HCT116 (cell line): ENCODE measurements around the gene TCTA. TPM values are rescaled to one million over a fixed set of nuclear protein-coding genes. Genes with fewer than 3 reads are reported as not detected.

Experiments
- ATAC-seq: fragments of 200-7000 bp; cut with Tn5 transposase; 2 replicates; pipeline ENCODE4 v1.9.1; 2020; ENCODE audit warnings: mild to moderate bottlenecking, moderate library complexity
- BruUV-seq: library from RNA; stranded (reverse); fragments of 400-500 nt; replicated peaks from 2 replicates; lab custom pipeline; 2021; lab: Mats Ljungman, UMichigan
- CTCF ChIA-PET: fragments of 300-600 bp; sonication (Branson Sonifier 250); formaldehyde crosslinking; loops from one replicate; lab custom pipeline; 2021; ENCODE audit warnings: antibody characterized with exemption; lab: Charles Lee
- POLR2A ChIA-PET: fragments of 300-600, 350-600 bp; sonication (Branson Sonifier 250); formaldehyde crosslinking; loops from one replicate; lab custom pipeline; 2021; ENCODE audit warnings: antibody characterized with exemption; lab: Charles Lee
- RAD21 ChIA-PET, 2 experiments: fragments of 300-600 bp; sonication (Branson Sonifier 250); formaldehyde crosslinking; loops; one replicate each; lab custom pipeline; 2023; ENCODE audit warnings: low total read pairs in 2 of 2; ENCODE audit not compliant: uncharacterized antibody in 2 of 2, unreplicated experiment in 2 of 2, low non-redundant PET in 1 of 2; lab: Charles Lee
- DNase-seq: peaks from one replicate; pipeline ENCODE4 v3.0.0-alpha.2; 2010; ENCODE audit warnings: low read depth, low spot score
- H2AFZ ChIP-seq: fragments of 200-600 bp; shearing (Covaris generic), sonication (generic); 2 replicates; pipeline ENCODE4 v1.6.1; 2017; ENCODE audit warnings: low read depth, mixed run types, mixed read lengths, antibody characterized with exemption, low read length; ENCODE audit not compliant: poor library complexity, severe bottlenecking
- H3K27ac ChIP-seq: 2 replicates; pipeline ENCODE4 v1.5.1; 2012; ENCODE audit warnings: low read depth, low read length
- H3K27me3 ChIP-seq: fragments of 200-600 bp; sonication (generic); 2 replicates; pipeline ENCODE4 v1.6.1; 2016; ENCODE audit warnings: mixed run types, low read length, mixed read lengths; ENCODE audit not compliant: insufficient read depth
- H3K36me3 ChIP-seq, 2 experiments: fragments of 200-500 bp in 1 of 2; fragments of 200-600 bp in 1 of 2; sonication (Bioruptor generic) in 1 of 2; sonication (generic) in 1 of 2; 2 replicates each; pipeline versions ENCODE4 v1.5.1 to v1.6.1; 2014 to 2016; ENCODE audit warnings: low read length in 2 of 2, inconsistent platforms in 1 of 2, mixed read lengths in 1 of 2, mixed run types in 1 of 2; ENCODE audit not compliant: insufficient read depth in 2 of 2, control insufficient read depth in 1 of 2
- H3K4me1 ChIP-seq, 2 experiments: fragments of 200-600 bp in 1 of 2; sonication (generic) in 1 of 2; 2 replicates each; pipeline versions ENCODE4 v1.5.1 to v1.6.1; 2012 to 2017; ENCODE audit warnings: low read length in 2 of 2, inconsistent platforms in 1 of 2, mild to moderate bottlenecking in 1 of 2, mixed read lengths in 1 of 2, mixed run types in 1 of 2, moderate library complexity in 1 of 2; ENCODE audit not compliant: insufficient read depth in 2 of 2, control insufficient read depth in 1 of 2
- H3K4me2 ChIP-seq: fragments of 200-600 bp; sonication (generic); 2 replicates; pipeline ENCODE4 v1.6.1; 2017; ENCODE audit warnings: mixed run types, low read length, mixed read lengths
- H3K4me3 ChIP-seq, 2 experiments: fragments of 200-600 bp in 1 of 2; sonication (generic) in 1 of 2; replicated peaks in 1 of 2; 2 replicates each; pipeline ENCODE4 v1.5.1; 2011 to 2016; ENCODE audit warnings: low read length in 2 of 2, control low read depth in 1 of 2, low read depth in 1 of 2, mild to moderate bottlenecking in 1 of 2, mixed read lengths in 1 of 2, mixed run types in 1 of 2
- H3K79me2 ChIP-seq: fragments of 200-600 bp; sonication (generic); 2 replicates; pipeline ENCODE4 v1.6.1; 2017; ENCODE audit warnings: mild to moderate bottlenecking, mixed run types, low read length, moderate library complexity, mixed read lengths; ENCODE audit not compliant: insufficient read depth
- H3K9ac ChIP-seq: fragments of 200-600 bp; sonication (generic); 2 replicates; pipeline ENCODE4 v1.6.1; 2016; ENCODE audit warnings: low read length, mixed read lengths
- H3K9me2 ChIP-seq: fragments of 200-600 bp; sonication (generic), shearing (Covaris generic); 2 replicates; pipeline ENCODE4 v1.6.1; 2017; ENCODE audit warnings: mixed run types, mild to moderate bottlenecking, moderate library complexity; ENCODE audit not compliant: insufficient read depth
- H3K9me3 ChIP-seq, 2 experiments: fragments of 200-500 bp in 1 of 2; fragments of 200-600 bp in 1 of 2; sonication (Bioruptor generic) in 1 of 2; sonication (generic) in 1 of 2; 2 replicates each; pipeline ENCODE4 v1.6.1; 2014 to 2017; ENCODE audit warnings: low read length in 2 of 2, mixed read lengths in 2 of 2, inconsistent platforms in 1 of 2, low read depth in 1 of 2, mild to moderate bottlenecking in 1 of 2, mixed run types in 1 of 2, moderate library complexity in 1 of 2; ENCODE audit not compliant: control insufficient read depth in 1 of 2, insufficient read depth in 1 of 2
- H4K20me1 ChIP-seq: fragments of 200-600 bp; sonication (generic), shearing (Covaris generic); 2 replicates; pipeline ENCODE4 v1.6.1; 2017; ENCODE audit warnings: mixed run types, mild to moderate bottlenecking, moderate library complexity; ENCODE audit not compliant: insufficient read depth
- CEBPB ChIP-seq: IDR thresholded peaks from 2 replicates; pipeline ENCODE4 v1.6.1; 2012; ENCODE audit warnings: low read depth
- EGR1 ChIP-seq: IDR thresholded peaks from 2 replicates; pipeline ENCODE4 v1.6.1; 2012; ENCODE audit warnings: low read depth
- ELF1 ChIP-seq: IDR thresholded peaks from 2 replicates; pipeline ENCODE4 v1.6.1; 2012; ENCODE audit warnings: low read depth, borderline replicate concordance
- EZH2 ChIP-seq: fragments of 200-600 bp; sonication (generic); IDR thresholded peaks from 2 replicates; pipeline ENCODE4 v1.6.1; 2017; ENCODE audit warnings: antibody characterized with exemption, mixed run types
- EZH2phosphoT487 ChIP-seq: fragments of 200-600 bp; IDR thresholded peaks from 2 replicates; pipeline ENCODE4 v1.6.1; 2018; ENCODE audit warnings: antibody characterized with exemption, borderline replicate concordance
- FOSL1 ChIP-seq: IDR thresholded peaks from 2 replicates; pipeline ENCODE4 v1.6.1; 2012; ENCODE audit warnings: low read depth
- JUND ChIP-seq: IDR thresholded peaks from 2 replicates; pipeline ENCODE4 v1.6.1; 2012
- POLR2A ChIP-seq: IDR thresholded peaks from 2 replicates; pipeline ENCODE4 v1.7.0; 2011; ENCODE audit warnings: borderline replicate concordance; ENCODE audit not compliant: insufficient read depth, insufficient read length; ENCODE audit errors: extremely low read depth
- POLR2AphosphoS5 ChIP-seq: IDR thresholded peaks from 2 replicates; pipeline ENCODE4 v1.6.1; 2011; ENCODE audit warnings: mild to moderate bottlenecking, low read depth, low read length, moderate library complexity
- RAD21 ChIP-seq: IDR thresholded peaks from 2 replicates; pipeline ENCODE4 v1.6.1; 2012; ENCODE audit warnings: low read depth, mild to moderate bottlenecking
- SIN3A ChIP-seq: IDR thresholded peaks from 2 replicates; pipeline ENCODE4 v1.6.1; 2012; ENCODE audit warnings: low read depth
- SP1 ChIP-seq: IDR thresholded peaks from 2 replicates; pipeline ENCODE4 v1.6.1; 2012; ENCODE audit warnings: low read depth
- SRF ChIP-seq: IDR thresholded peaks from 2 replicates; pipeline ENCODE4 v1.6.1; 2012; ENCODE audit warnings: low read depth
- TCF7L2 ChIP-seq: IDR thresholded peaks from 2 replicates; pipeline ENCODE4 v1.7.0; 2011; ENCODE audit warnings: borderline replicate concordance, inconsistent platforms; ENCODE audit not compliant: insufficient read depth, insufficient read length; ENCODE audit errors: extremely low read depth
- ZFX ChIP-seq: fragments of 450-650 bp; IDR thresholded peaks from 2 replicates; pipeline ENCODE4 v1.6.1; 2017
- ZNF274 ChIP-seq: fragments of 200-500 bp; sonication (Bioruptor generic); IDR thresholded peaks from 2 replicates; pipeline ENCODE4 v1.6.1; 2014; ENCODE audit warnings: mild to moderate bottlenecking, low read depth, low read length, inconsistent platforms
- intact Hi-C: fragments of 100-400 bp; cut with micrococcal nuclease; formaldehyde crosslinking; loops from 2 replicates; pipeline ENCODE4 v1.10.0; 2022
- total RNA-seq: library from RNA; stranded (reverse); gene quantifications from one replicate; pipeline ENCODE4 v1.2.1, GENCODE V29; 2021; ENCODE audit not compliant: unreplicated experiment
- TF ChIP-seq, protein P1 (sequence below): IDR thresholded peaks from 2 replicates; pipeline ENCODE4 v1.6.1; 2012
- TF ChIP-seq, protein P2 (sequence below): IDR thresholded peaks from 2 replicates; pipeline ENCODE4 v1.6.1; 2012; ENCODE audit warnings: low read depth
- TF ChIP-seq, protein P3 (sequence below), 3 experiments: fragments of 200-600 bp in 1 of 3; sonication (generic) in 1 of 3; IDR thresholded peaks in 2 of 3; conservative IDR thresholded peaks in 1 of 3; 2 replicates each; pipeline ENCODE4 v1.5.1; 2012 to 2017; ENCODE audit warnings: low read depth in 2 of 3, low read length in 2 of 3, antibody characterized with exemption in 1 of 3, borderline replicate concordance in 1 of 3, control low read depth in 1 of 3, mild to moderate bottlenecking in 1 of 3, mixed read lengths in 1 of 3, mixed run types in 1 of 3, moderate library complexity in 1 of 3; ENCODE audit not compliant: insufficient read depth in 1 of 3

TCTA gene
- total RNA-seq, 1 experiment from 2014 or later = 11.9 TPM

GRCh38 chr3:49454458-49454857 lies 42.2 kb downstream of the TCTA start (continued):
- TF ChIP-seq SIN3A (no peak), ELF1 (no peak)

- H2AFZ ChIP-seq = peak overlapping the region; percentile 26
- H3K9me3 ChIP-seq = no peaks in the 10 kb centered on the region
- CTCF ChIA-PET = interaction anchor here (0.8 to 2.0 kb wide), 7 partner anchors 8 to 217 kb away, joined by 3 to 15 read pairs (median 6); partner anchors contain the start of gene DAG1
- H3K27me3 ChIP-seq = no peaks in the 10 kb centered on the region
- no peak overlapping the region for H3K27ac ChIP-seq
- H3K9me2 ChIP-seq = no peaks in the 10 kb centered on the region
- no peaks in the 10 kb centered on the region for H3K36me3 ChIP-seq
- no peak overlapping the region for H3K4me3 ChIP-seq
- H3K4me2 ChIP-seq = no peak overlapping the region
- ATAC-seq = no peak; the same call in 1 of the 2 replicates
- H3K79me2 ChIP-seq = no peaks in the 10 kb centered on the region
- no peak overlapping the region for H3K9ac ChIP-seq
- peaks cover 0 to 24% of the 10 kb centered on the region in 2 experiments; a peak in 2 of 4 replicates for H3K4me1 ChIP-seq
- TF ChIP-seq, protein P1, sequence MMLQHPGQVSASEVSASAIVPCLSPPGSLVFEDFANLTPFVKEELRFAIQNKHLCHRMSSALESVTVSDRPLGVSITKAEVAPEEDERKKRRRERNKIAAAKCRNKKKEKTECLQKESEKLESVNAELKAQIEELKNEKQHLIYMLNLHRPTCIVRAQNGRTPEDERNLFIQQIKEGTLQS = no peak
- no peak for TF ChIP-seq SP1
- no peak for TF ChIP-seq RAD21
- no peak for TF ChIP-seq TCF7L2
- no peak for TF ChIP-seq JUND
- TF ChIP-seq, protein P2, sequence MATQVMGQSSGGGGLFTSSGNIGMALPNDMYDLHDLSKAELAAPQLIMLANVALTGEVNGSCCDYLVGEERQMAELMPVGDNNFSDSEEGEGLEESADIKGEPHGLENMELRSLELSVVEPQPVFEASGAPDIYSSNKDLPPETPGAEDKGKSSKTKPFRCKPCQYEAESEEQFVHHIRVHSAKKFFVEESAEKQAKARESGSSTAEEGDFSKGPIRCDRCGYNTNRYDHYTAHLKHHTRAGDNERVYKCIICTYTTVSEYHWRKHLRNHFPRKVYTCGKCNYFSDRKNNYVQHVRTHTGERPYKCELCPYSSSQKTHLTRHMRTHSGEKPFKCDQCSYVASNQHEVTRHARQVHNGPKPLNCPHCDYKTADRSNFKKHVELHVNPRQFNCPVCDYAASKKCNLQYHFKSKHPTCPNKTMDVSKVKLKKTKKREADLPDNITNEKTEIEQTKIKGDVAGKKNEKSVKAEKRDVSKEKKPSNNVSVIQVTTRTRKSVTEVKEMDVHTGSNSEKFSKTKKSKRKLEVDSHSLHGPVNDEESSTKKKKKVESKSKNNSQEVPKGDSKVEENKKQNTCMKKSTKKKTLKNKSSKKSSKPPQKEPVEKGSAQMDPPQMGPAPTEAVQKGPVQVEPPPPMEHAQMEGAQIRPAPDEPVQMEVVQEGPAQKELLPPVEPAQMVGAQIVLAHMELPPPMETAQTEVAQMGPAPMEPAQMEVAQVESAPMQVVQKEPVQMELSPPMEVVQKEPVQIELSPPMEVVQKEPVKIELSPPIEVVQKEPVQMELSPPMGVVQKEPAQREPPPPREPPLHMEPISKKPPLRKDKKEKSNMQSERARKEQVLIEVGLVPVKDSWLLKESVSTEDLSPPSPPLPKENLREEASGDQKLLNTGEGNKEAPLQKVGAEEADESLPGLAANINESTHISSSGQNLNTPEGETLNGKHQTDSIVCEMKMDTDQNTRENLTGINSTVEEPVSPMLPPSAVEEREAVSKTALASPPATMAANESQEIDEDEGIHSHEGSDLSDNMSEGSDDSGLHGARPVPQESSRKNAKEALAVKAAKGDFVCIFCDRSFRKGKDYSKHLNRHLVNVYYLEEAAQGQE = no peak
- no peak for TF ChIP-seq EGR1
- no peak for TF ChIP-seq ELF1
- TF ChIP-seq EZH2 = no peak
- no peak for TF ChIP-seq CEBPB
- TF ChIP-seq ZFX = no peak
- TF ChIP-seq SRF = no peak
- TF ChIP-seq EZH2phosphoT487 = no peak
- no peak for TF ChIP-seq POLR2AphosphoS5
- no peak for TF ChIP-seq POLR2A
- TF ChIP-seq, protein P3, sequence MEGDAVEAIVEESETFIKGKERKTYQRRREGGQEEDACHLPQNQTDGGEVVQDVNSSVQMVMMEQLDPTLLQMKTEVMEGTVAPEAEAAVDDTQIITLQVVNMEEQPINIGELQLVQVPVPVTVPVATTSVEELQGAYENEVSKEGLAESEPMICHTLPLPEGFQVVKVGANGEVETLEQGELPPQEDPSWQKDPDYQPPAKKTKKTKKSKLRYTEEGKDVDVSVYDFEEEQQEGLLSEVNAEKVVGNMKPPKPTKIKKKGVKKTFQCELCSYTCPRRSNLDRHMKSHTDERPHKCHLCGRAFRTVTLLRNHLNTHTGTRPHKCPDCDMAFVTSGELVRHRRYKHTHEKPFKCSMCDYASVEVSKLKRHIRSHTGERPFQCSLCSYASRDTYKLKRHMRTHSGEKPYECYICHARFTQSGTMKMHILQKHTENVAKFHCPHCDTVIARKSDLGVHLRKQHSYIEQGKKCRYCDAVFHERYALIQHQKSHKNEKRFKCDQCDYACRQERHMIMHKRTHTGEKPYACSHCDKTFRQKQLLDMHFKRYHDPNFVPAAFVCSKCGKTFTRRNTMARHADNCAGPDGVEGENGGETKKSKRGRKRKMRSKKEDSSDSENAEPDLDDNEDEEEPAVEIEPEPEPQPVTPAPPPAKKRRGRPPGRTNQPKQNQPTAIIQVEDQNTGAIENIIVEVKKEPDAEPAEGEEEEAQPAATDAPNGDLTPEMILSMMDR (IDR thresholded peaks at IDR 0.05 in 2 of 3, conservative IDR thresholded peaks at IDR 0.05 in 1 of 3; ENCODE audit: borderline replicate concordance in 1 of 3, insufficient read depth in 1 of 3, low read depth in 2 of 3, low read length in 2 of 3) = no peak
- TF ChIP-seq ZNF274 = no peak
- TF ChIP-seq SIN3A = no peak
- no peak for TF ChIP-seq FOSL1
- no TSS peak for BruUV-seq
- no peak for DNase-seq
- POLR2A ChIA-PET = interaction anchor here (1.0 to 1.7 kb wide), 3 partner anchors 8 to 148 kb away, joined by 3 to 12 read pairs (median 3); partner anchors contain the start of gene DAG1
- no peaks in the 10 kb centered on the region for H4K20me1 ChIP-seq
- intact Hi-C loops = loop anchor here (1.0 kb wide), 1 partner anchor 216 kb away; no protein-coding TSS in a partner anchor
- RAD21 ChIA-PET = interaction anchor here (1.0 to 1.5 kb wide), 2 partner anchors 14 to 85 kb away, joined by 3 to 6 read pairs; no protein-coding TSS in a partner anchor
Measured at GRCh38 chr3:49454898-49455681, 42.9 kb downstream of the TCTA start.
